Smooth muscle cell (in vitro differentiated cells): ENCODE measurements around the gene NCAPG. TPM values are rescaled to one million over a fixed set of nuclear protein-coding genes. Genes with fewer than 3 reads are reported as not detected.
A peak's percentile ranks its signal among the peaks of the same experiment; 100 is the strongest.

Experiments
- DNase-seq: peaks from one replicate; lab custom pipeline; 2025; ENCODE audit not compliant: unreplicated experiment; lab: John Stamatoyannopoulos, UW
- H2AFZ ChIP-seq: fragments of 200-600 bp; sonication (generic); 2 replicates; pipeline ENCODE4 v1.6.0; 2016; ENCODE audit warnings: antibody characterized with exemption, low read depth, mild to moderate bottlenecking
- H3F3A ChIP-seq: fragments of 200-600 bp; sonication (generic); 2 replicates; pipeline ENCODE4 v1.6.0; 2017; ENCODE audit warnings: antibody characterized with exemption, low read depth
- H3K27ac ChIP-seq: fragments of 200-600 bp; sonication (generic); 2 replicates; pipeline ENCODE4 v1.5.1; 2016; ENCODE audit warnings: low read depth, mild to moderate bottlenecking
- H3K27me3 ChIP-seq: fragments of 200-600 bp; sonication (generic); 2 replicates; pipeline ENCODE4 v1.6.1; 2016; ENCODE audit warnings: low read depth, mild to moderate bottlenecking
- H3K36me3 ChIP-seq: fragments of 200-600 bp; sonication (generic); 2 replicates; pipeline ENCODE4 v1.5.1; 2016; ENCODE audit warnings: low read depth
- H3K4me1 ChIP-seq: fragments of 200-600 bp; sonication (generic); 2 replicates; pipeline ENCODE4 v1.5.1; 2016; ENCODE audit warnings: low read depth
- H3K4me2 ChIP-seq: fragments of 200-600 bp; sonication (generic); 2 replicates; pipeline ENCODE4 v1.6.0; 2016; ENCODE audit warnings: mild to moderate bottlenecking
- H3K4me3 ChIP-seq: fragments of 200-600 bp; sonication (generic); 2 replicates; pipeline ENCODE4 v1.5.1; 2016; ENCODE audit warnings: mild to moderate bottlenecking
- H3K79me2 ChIP-seq: fragments of 200-600 bp; sonication (generic); 2 replicates; pipeline ENCODE4 v1.6.0; 2016; ENCODE audit warnings: low read depth, mild to moderate bottlenecking
- H3K9ac ChIP-seq: fragments of 200-600 bp; sonication (generic); 2 replicates; pipeline ENCODE4 v1.6.0; 2016; ENCODE audit warnings: low read depth
- H3K9me3 ChIP-seq: fragments of 200-600 bp; sonication (generic); replicated peaks from 2 replicates; pipeline ENCODE4 v1.5.1; 2016; ENCODE audit warnings: low read depth
- H4K20me1 ChIP-seq: fragments of 200-600 bp; sonication (generic); 2 replicates; pipeline ENCODE4 v1.6.0; 2016; ENCODE audit warnings: low read depth
- CTCF ChIP-seq: fragments of 200-600 bp; sonication (generic); IDR thresholded peaks from 2 replicates; pipeline ENCODE4 v1.5.1; 2017; ENCODE audit warnings: borderline replicate concordance, mild to moderate bottlenecking, antibody characterized with exemption; ENCODE audit not compliant: insufficient read depth, poor library complexity, severe bottlenecking
- WGBS: methylation state at CpG from one replicate; pipeline ENCODE4 v1.1.7; 2016; ENCODE audit warnings: low lambda C conversion rate; 5-methylcytosine and 5-hydroxymethylcytosine counted together
- polyA plus RNA-seq: library from polyadenylated mRNA; unstranded; fragments of >200 nt; fragmentation: Nextera tagmentation; extraction: Ambion mirVana; gene quantifications from 2 replicates; pipeline ENCODE4 v1.2.1, GENCODE V29; 2016
- total RNA-seq: library from RNA; depleted of rRNA; stranded (reverse); fragments of >200 nt; gene quantifications from 2 replicates; pipeline ENCODE4 v1.2.3, GENCODE V29; 2014

Gene NCAPG
- total and polyA plus RNA-seq, 2 experiments from 2014 or later: 6.9 to 19.6 TPM

- no peak for DNase-seq
- H3K27me3 ChIP-seq: no peaks in the 10 kb centered on the region
- H4K20me1 ChIP-seq: peaks cover 28% of the 10 kb centered on the region
- peaks cover 5% of the 10 kb centered on the region for H3K79me2 ChIP-seq
- no peak overlapping the region for H3K4me3 ChIP-seq
- H3F3A ChIP-seq: no peaks in the 10 kb centered on the region
- no peak for TF ChIP-seq CTCF
- H3K4me1 ChIP-seq: no peaks in the 10 kb centered on the region
- H3K36me3 ChIP-seq: peaks cover 4% of the 10 kb centered on the region
- H2AFZ ChIP-seq: no peak overlapping the region
- WGBS: 92% methylated on average over 1 of the region's 1 CpG
- no peaks in the 10 kb centered on the region for H3K9me3 ChIP-seq
- H3K27ac ChIP-seq: no peak overlapping the region
- no peak overlapping the region for H3K9ac ChIP-seq
- no peak overlapping the region for H3K4me2 ChIP-seq
Observed at GRCh38 chr4:17797808-17798207, 13.0 kb upstream of the NCAPG start.

GRCh38 chr4:17805580-17806155 lies 5.1 kb upstream of the NCAPG start:
- WGBS: 97% methylated on average over 3 of the region's 3 CpGs
- H3K9ac ChIP-seq: no peak overlapping the region
- H3K4me1 ChIP-seq: peaks cover 30% of the 10 kb centered on the region
- no peaks in the 10 kb centered on the region for H3K27me3 ChIP-seq
- peaks cover 79% of the 10 kb centered on the region for H4K20me1 ChIP-seq
- TF ChIP-seq CTCF: no peak
- no peak for DNase-seq
- peaks cover 11% of the 10 kb centered on the region for H3K36me3 ChIP-seq
- no peak overlapping the region for H3K4me2 ChIP-seq
- no peak overlapping the region for H2AFZ ChIP-seq
- no peak overlapping the region for H3K4me3 ChIP-seq
- no peaks in the 10 kb centered on the region for H3K9me3 ChIP-seq
- H3F3A ChIP-seq: no peaks in the 10 kb centered on the region
- peaks cover 61% of the 10 kb centered on the region for H3K79me2 ChIP-seq
- no peak overlapping the region for H3K27ac ChIP-seq

DNA sequence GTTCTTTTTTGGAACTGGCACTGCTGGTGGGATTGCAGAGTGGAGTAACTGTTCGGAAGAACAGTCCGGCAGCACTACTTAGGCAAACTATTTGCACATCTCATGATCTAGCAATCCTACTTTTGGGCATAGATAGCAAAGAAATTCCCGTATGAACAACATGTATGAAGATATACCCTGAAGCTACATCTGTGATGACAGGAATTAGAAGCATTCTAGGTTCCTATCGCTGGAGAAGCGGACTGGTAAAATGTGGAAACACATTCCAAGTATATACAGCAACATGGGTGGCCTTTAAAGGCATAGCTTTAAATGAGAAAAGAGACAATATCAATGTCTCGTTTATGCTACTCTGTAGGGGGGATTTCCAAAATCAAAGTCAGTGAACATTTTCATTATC lies 3.3 kb upstream of the NCAPG start:
- DNase-seq: no peak
- no peak for TF ChIP-seq CTCF
- Histone ChIP-seq H3K36me3 (peaks cover 10% of the 10 kb centered on the region), H3K27me3 (no peaks in the 10 kb centered on the region), H4K20me1 (peaks cover 65% of the 10 kb centered on the region), H3K4me2 (peak overlapping the region; percentile 87), H3K27ac (no peak overlapping the region), H3K9ac (no peak overlapping the region), H3K9me3 (no peaks in the 10 kb centered on the region), H2AFZ (no peak overlapping the region), H3K4me3 (peak overlapping the region; percentile 83), H3F3A (no peaks in the 10 kb centered on the region), H3K4me1 (peaks cover 35% of the 10 kb centered on the region), H3K79me2 (peaks cover 71% of the 10 kb centered on the region)
- 41% methylated on average over 6 of the region's 6 CpGs for WGBS

DNA sequence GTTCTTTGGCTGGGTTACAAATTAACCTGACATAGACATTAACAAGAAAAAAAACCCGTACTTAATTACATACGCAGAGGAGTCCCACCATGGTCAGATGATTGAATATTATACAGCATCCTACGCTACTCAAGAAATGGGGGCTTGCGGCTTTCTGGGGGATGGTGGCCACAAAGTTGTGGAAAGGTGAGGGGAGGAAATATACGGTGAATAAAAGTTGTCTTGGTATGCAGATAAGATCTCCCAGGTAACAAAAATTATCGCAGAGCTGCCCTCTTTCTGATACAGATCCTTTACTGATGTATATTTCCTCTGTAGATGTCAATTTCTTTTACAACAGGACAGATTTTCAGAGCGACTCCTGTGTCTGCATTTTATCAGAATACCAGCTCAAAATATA lies 1.1 kb upstream of the NCAPG start:
- no peak for DNase-seq
- peak overlapping the region; percentile 97 for H3K27ac ChIP-seq
- peaks cover 52% of the 10 kb centered on the region for H4K20me1 ChIP-seq
- H3K4me1 ChIP-seq: peaks cover 48% of the 10 kb centered on the region
- no peaks in the 10 kb centered on the region for H3K36me3 ChIP-seq
- peak overlapping the region; percentile 83 for H3K4me3 ChIP-seq
- no peaks in the 10 kb centered on the region for H3K9me3 ChIP-seq
- H3K79me2 ChIP-seq: peaks cover 92% of the 10 kb centered on the region
- no peaks in the 10 kb centered on the region for H3F3A ChIP-seq
- no peak for TF ChIP-seq CTCF
- H3K27me3 ChIP-seq: no peaks in the 10 kb centered on the region
- peak overlapping the region; percentile 87 for H3K4me2 ChIP-seq
- no peak overlapping the region for H2AFZ ChIP-seq
- peak overlapping the region; percentile 98 for H3K9ac ChIP-seq
- 7% methylated on average over 7 of the region's 7 CpGs for WGBS
